SK-N-SH (cell line): ENCODE measurements around the gene OR2T8. TPM values are rescaled to one million over a fixed set of nuclear protein-coding genes. Genes with fewer than 3 reads are reported as not detected.

Source experiments
- CTCF ChIA-PET: fragments of 300-600, 350-600 bp; formaldehyde crosslinking; extraction: SDS; loops from one replicate; lab custom pipeline; 2021; lab: Yijun Ruan, JAX
- POLR2A ChIA-PET: fragments of 350-600 bp; sonication (Branson Sonifier 250); formaldehyde crosslinking; extraction: SDS; loops from one replicate; lab custom pipeline; 2020; ENCODE audit warnings: antibody characterized with exemption, inconsistent platforms; lab: Yijun Ruan, JAX
- DNase-seq: peaks from one replicate; pipeline ENCODE4 v3.0.0; 2012
- H2AFZ ChIP-seq: fragments of 200-600 bp; sonication (generic); 2 replicates; pipeline ENCODE4 v1.8.1; 2016; ENCODE audit warnings: antibody characterized with exemption, mild to moderate bottlenecking, low read depth
- H3F3A ChIP-seq: fragments of 200-600 bp; sonication (generic); replicated peaks from 2 replicates; pipeline ENCODE3; 2016; ENCODE audit warnings: antibody characterized with exemption, mild to moderate bottlenecking; ENCODE audit not compliant: insufficient read depth
- H3K27ac ChIP-seq, 2 experiments: fragments of 200-500 bp in 1 of 2; fragments of 200-600 bp in 1 of 2; sonication (Bioruptor generic) in 1 of 2; sonication (generic), shearing (Covaris generic) in 1 of 2; 2 replicates each; pipeline versions ENCODE4 v1.5.1 to v1.6.1; 2014 to 2016; ENCODE audit warnings: low read depth in 2 of 2, inconsistent platforms in 1 of 2, low read length in 1 of 2, mild to moderate bottlenecking in 1 of 2, mixed read lengths in 1 of 2
- H3K27me3 ChIP-seq: fragments of 200-600 bp; sonication (generic), shearing (Covaris generic); 2 replicates; pipeline ENCODE4 v1.6.1; 2016; ENCODE audit warnings: mixed run types; ENCODE audit not compliant: insufficient read depth
- H3K36me3 ChIP-seq, 2 experiments: fragments of 200-500 bp in 1 of 2; fragments of 200-600 bp in 1 of 2; sonication (Bioruptor generic) in 1 of 2; sonication (generic) in 1 of 2; replicated peaks in 1 of 2; 2 replicates each; pipeline versions ENCODE3 to v1.5.1; 2014 to 2016; ENCODE audit warnings: low read length in 1 of 2, mild to moderate bottlenecking in 1 of 2; ENCODE audit not compliant: insufficient read depth in 2 of 2, control insufficient read depth in 1 of 2
- H3K4me1 ChIP-seq, 2 experiments: fragments of 200-500 bp in 1 of 2; fragments of 200-600 bp in 1 of 2; sonication (Bioruptor generic) in 1 of 2; sonication (generic), shearing (Covaris generic) in 1 of 2; 2 replicates each; pipeline versions ENCODE4 v1.5.1 to v1.6.1; 2014 to 2016; ENCODE audit warnings: low read depth in 1 of 2, low read length in 1 of 2, mixed run types in 1 of 2; ENCODE audit not compliant: insufficient read depth in 2 of 2, control insufficient read depth in 1 of 2
- H3K4me2 ChIP-seq: fragments of 200-600 bp; sonication (generic), shearing (Covaris generic); 2 replicates; pipeline ENCODE4 v1.6.1; 2017; ENCODE audit warnings: mixed run types
- H3K4me3 ChIP-seq, 2 experiments: fragments of 200-500 bp in 1 of 2; fragments of 200-600 bp in 1 of 2; sonication (Bioruptor generic) in 1 of 2; sonication (generic), shearing (Covaris generic) in 1 of 2; 2 replicates each; pipeline versions ENCODE4 v1.5.1 to v1.8.1; 2014 to 2016; ENCODE audit warnings: low read depth in 2 of 2, inconsistent platforms in 1 of 2, low read length in 1 of 2, mild to moderate bottlenecking in 1 of 2, mixed read lengths in 1 of 2, moderate library complexity in 1 of 2
- H3K79me2 ChIP-seq: fragments of 200-600 bp; sonication (generic); 2 replicates; pipeline ENCODE4 v1.8.1; 2017; ENCODE audit warnings: mild to moderate bottlenecking; ENCODE audit not compliant: insufficient read depth
- H3K9ac ChIP-seq: fragments of 200-600 bp; sonication (generic); 2 replicates; pipeline ENCODE4 v1.6.1; 2017; ENCODE audit warnings: mixed run types
- H3K9me2 ChIP-seq: fragments of 200-600 bp; sonication (generic); 2 replicates; pipeline ENCODE4 v1.6.1; 2017; ENCODE audit warnings: mixed run types
- H3K9me3 ChIP-seq: fragments of 200-600 bp; sonication (generic); 2 replicates; pipeline ENCODE4 v1.6.1; 2017; ENCODE audit warnings: mixed run types, mild to moderate bottlenecking, moderate library complexity
- H4K20me1 ChIP-seq: fragments of 200-600 bp; sonication (generic); 2 replicates; pipeline ENCODE4 v1.6.1; 2017; ENCODE audit warnings: mild to moderate bottlenecking, mixed run types; ENCODE audit not compliant: insufficient read depth
- EP300 ChIP-seq, 2 experiments: IDR thresholded peaks; 2 replicates each; pipeline versions ENCODE4 v1.4.0 to v1.6.1; 2012; ENCODE audit warnings: borderline replicate concordance in 1 of 2, low read depth in 1 of 2, low read length in 1 of 2
- FOXM1 ChIP-seq: IDR thresholded peaks from 2 replicates; pipeline ENCODE4 v1.4.0; 2012; ENCODE audit warnings: low read depth, mild to moderate bottlenecking
- MEF2A ChIP-seq: IDR thresholded peaks from 2 replicates; pipeline ENCODE4 v1.4.0; 2012; ENCODE audit warnings: low read depth, borderline replicate concordance
- RCOR1 ChIP-seq: fragments of 150-350 bp; IDR thresholded peaks from 2 replicates; pipeline ENCODE4 v1.6.1; 2017; ENCODE audit warnings: antibody characterized with exemption, low read length
- SIN3A ChIP-seq: IDR thresholded peaks from 2 replicates; pipeline ENCODE4 v1.6.1; 2012; ENCODE audit warnings: low read depth, mild to moderate bottlenecking, low read length, moderate library complexity, borderline replicate concordance
- TEAD4 ChIP-seq: IDR thresholded peaks from 2 replicates; pipeline ENCODE4 v1.4.0; 2012; ENCODE audit warnings: mild to moderate bottlenecking, borderline replicate concordance; ENCODE audit not compliant: insufficient read depth
- WGBS: methylation state at CpG from one replicate; pipeline ENCODE4 v1.1.6; 2017; ENCODE audit warnings: low lambda C conversion rate; 5-methylcytosine and 5-hydroxymethylcytosine counted together
- polyA plus RNA-seq, 3 experiments: library from polyadenylated mRNA; depleted of rRNA; stranded (reverse); fragments of >200 nt; gene quantifications; 2 replicates each; pipeline ENCODE4 v1.2.3, GENCODE V29; 2012
- TF ChIP-seq, protein P1 (sequence below): fragments of 200-600 bp; sonication (generic); IDR thresholded peaks from 2 replicates; pipeline ENCODE4 v1.6.1; 2017; ENCODE audit warnings: antibody characterized with exemption, mild to moderate bottlenecking, moderate library complexity
- TF ChIP-seq, protein P2 (sequence below): IDR thresholded peaks from 2 replicates; pipeline ENCODE4 v1.4.0; 2012; ENCODE audit warnings: low read depth
- TF ChIP-seq, protein P3 (sequence below): fragments of 150-350 bp; IDR thresholded peaks from 2 replicates; pipeline ENCODE4 v1.6.1; 2016; ENCODE audit warnings: mild to moderate bottlenecking, low read depth, low read length
- TF ChIP-seq, protein P4 (sequence below): fragments of 150-350 bp; IDR thresholded peaks from 2 replicates; pipeline ENCODE4 v1.6.1; 2017; ENCODE audit warnings: antibody characterized with exemption, low read length, low read depth, borderline replicate concordance

Gene OR2T8
- polyA plus RNA-seq, 1 of the 3 experiments (the other 2 are of a cell fraction) = not detected

DNA sequence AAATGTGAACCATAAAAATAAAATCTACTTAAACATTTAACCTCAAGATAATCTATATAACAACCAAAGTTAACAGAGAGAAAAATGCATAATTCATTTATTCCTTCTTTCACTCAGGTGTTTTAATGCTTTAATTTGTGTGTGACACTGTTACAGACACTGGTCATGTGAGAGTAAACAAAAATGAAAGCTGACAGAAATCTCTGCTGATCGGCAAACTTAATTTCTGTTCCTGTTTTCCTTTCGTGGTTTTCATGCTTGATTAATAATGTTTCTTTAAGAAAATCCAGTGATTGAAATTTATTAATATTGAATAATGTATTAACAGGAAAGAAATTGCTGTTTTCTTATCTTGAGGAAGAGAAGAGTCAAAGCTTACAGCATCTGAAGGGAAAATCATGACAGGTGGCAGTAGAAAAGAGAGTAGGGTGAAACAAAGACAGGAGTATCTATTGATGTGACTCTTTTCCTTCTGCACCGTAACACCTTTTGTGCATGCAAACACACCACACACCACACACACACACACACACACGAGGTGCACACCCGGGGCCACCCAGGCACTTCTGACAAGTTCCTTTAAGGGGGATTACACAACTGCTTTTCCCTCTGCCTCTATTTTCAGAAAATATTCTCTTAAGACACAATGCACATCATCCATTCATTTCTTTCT, 46.6 kb downstream of the OR2T8 start:
- CTCF ChIA-PET = no interaction called here

More for the DNA sequence above, 46.6 kb downstream of the OR2T8 start:
- H3K9me3 ChIP-seq = no peaks in the 10 kb centered on the region
- no peak overlapping the region for H3K9ac ChIP-seq
- no peaks in the 10 kb centered on the region for H3K9me2 ChIP-seq
- no peaks in the 10 kb centered on the region for H3K36me3 ChIP-seq
- H3K4me1 ChIP-seq = no peaks in the 10 kb centered on the region
- 4% methylated on average over 5 of the region's 5 CpGs for WGBS
- TF ChIP-seq, protein P1, sequence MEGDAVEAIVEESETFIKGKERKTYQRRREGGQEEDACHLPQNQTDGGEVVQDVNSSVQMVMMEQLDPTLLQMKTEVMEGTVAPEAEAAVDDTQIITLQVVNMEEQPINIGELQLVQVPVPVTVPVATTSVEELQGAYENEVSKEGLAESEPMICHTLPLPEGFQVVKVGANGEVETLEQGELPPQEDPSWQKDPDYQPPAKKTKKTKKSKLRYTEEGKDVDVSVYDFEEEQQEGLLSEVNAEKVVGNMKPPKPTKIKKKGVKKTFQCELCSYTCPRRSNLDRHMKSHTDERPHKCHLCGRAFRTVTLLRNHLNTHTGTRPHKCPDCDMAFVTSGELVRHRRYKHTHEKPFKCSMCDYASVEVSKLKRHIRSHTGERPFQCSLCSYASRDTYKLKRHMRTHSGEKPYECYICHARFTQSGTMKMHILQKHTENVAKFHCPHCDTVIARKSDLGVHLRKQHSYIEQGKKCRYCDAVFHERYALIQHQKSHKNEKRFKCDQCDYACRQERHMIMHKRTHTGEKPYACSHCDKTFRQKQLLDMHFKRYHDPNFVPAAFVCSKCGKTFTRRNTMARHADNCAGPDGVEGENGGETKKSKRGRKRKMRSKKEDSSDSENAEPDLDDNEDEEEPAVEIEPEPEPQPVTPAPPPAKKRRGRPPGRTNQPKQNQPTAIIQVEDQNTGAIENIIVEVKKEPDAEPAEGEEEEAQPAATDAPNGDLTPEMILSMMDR = no peak
- TF ChIP-seq TEAD4 = no peak
- TF ChIP-seq, protein P2, sequence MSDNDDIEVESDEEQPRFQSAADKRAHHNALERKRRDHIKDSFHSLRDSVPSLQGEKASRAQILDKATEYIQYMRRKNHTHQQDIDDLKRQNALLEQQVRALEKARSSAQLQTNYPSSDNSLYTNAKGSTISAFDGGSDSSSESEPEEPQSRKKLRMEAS = no peak
- no peak for TF ChIP-seq MEF2A
- TF ChIP-seq, protein P3, sequence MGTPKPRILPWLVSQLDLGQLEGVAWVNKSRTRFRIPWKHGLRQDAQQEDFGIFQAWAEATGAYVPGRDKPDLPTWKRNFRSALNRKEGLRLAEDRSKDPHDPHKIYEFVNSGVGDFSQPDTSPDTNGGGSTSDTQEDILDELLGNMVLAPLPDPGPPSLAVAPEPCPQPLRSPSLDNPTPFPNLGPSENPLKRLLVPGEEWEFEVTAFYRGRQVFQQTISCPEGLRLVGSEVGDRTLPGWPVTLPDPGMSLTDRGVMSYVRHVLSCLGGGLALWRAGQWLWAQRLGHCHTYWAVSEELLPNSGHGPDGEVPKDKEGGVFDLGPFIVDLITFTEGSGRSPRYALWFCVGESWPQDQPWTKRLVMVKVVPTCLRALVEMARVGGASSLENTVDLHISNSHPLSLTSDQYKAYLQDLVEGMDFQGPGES = no peak
- TF ChIP-seq, protein P4, sequence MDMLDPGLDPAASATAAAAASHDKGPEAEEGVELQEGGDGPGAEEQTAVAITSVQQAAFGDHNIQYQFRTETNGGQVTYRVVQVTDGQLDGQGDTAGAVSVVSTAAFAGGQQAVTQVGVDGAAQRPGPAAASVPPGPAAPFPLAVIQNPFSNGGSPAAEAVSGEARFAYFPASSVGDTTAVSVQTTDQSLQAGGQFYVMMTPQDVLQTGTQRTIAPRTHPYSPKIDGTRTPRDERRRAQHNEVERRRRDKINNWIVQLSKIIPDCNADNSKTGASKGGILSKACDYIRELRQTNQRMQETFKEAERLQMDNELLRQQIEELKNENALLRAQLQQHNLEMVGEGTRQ = no peak
- no peak for TF ChIP-seq EP300 (IDR thresholded peaks at IDR 0.05; ENCODE audit: borderline replicate concordance in 1 of 2, low read depth in 1 of 2, low read length in 1 of 2)
- no peak for TF ChIP-seq FOXM1
- TF ChIP-seq RCOR1 = no peak
- TF ChIP-seq SIN3A = no peak
- no peaks in the 10 kb centered on the region for H3K27me3 ChIP-seq
- no peaks in the 10 kb centered on the region for H4K20me1 ChIP-seq
- no peaks in the 10 kb centered on the region for H3K79me2 ChIP-seq
- no peak overlapping the region for H2AFZ ChIP-seq
- no peaks in the 10 kb centered on the region for H3F3A ChIP-seq
- no peak overlapping the region for H3K27ac ChIP-seq
- no peak for DNase-seq
- no peak overlapping the region for H3K4me3 ChIP-seq
- H3K4me2 ChIP-seq = no peak overlapping the region
- POLR2A ChIA-PET = no interaction called here

Other genes with a start within 250 kb of the OR2T8 start
- gene OR13G1, start 240.5 kb upstream of the OR2T8 start, polyA plus RNA-seq (2012; rRNA removed) = not detected in 2 replicates
- not detected in 2 replicates for gene OR6F1, start 203.6 kb upstream of the OR2T8 start, polyA plus RNA-seq (2012; rRNA removed)
- not detected in 2 replicates for gene OR14K1, start 181.6 kb upstream of the OR2T8 start, polyA plus RNA-seq (2012; rRNA removed)
- not detected in 2 replicates for gene OR14A2, start 172.1 kb upstream of the OR2T8 start, polyA plus RNA-seq (2012; rRNA removed)
- not detected in 2 replicates for gene OR1C1, start 159.7 kb upstream of the OR2T8 start, polyA plus RNA-seq (2012; rRNA removed)
- gene OR14A16, start 96.1 kb upstream of the OR2T8 start, polyA plus RNA-seq (2012; rRNA removed) = not detected in 2 replicates
- gene OR11L1, start 78.4 kb upstream of the OR2T8 start, polyA plus RNA-seq (2012; rRNA removed) = not detected in 2 replicates
- gene TRIM58, start 63.1 kb upstream of the OR2T8 start, polyA plus RNA-seq (2012; rRNA removed) = 0.13 and 0.35 TPM in 2 replicates
- gene OR2W3, start 24.7 kb upstream of the OR2T8 start, polyA plus RNA-seq (2012; rRNA removed) = 0.13 TPM in 1 of 2 replicates, not detected in the other
- not detected in 2 replicates for gene OR2AJ1, start 4.6 kb downstream of the OR2T8 start, polyA plus RNA-seq (2012; rRNA removed)
- gene OR2L8, start 28.6 kb downstream of the OR2T8 start, polyA plus RNA-seq (2012; rRNA removed) = not detected in 2 replicates
- 0.06 TPM in 1 of 2 replicates, not detected in the other for gene OR2AK2, start 45.0 kb downstream of the OR2T8 start, polyA plus RNA-seq (2012; rRNA removed)
- not detected in 2 replicates for gene OR2L5, start 93.4 kb downstream of the OR2T8 start, polyA plus RNA-seq (2012; rRNA removed)
- 0.03 and 0.08 TPM in 2 replicates for gene OR2L2, start 109.8 kb downstream of the OR2T8 start, polyA plus RNA-seq (2012; rRNA removed)
- gene OR2L3, start 126.6 kb downstream of the OR2T8 start, polyA plus RNA-seq (2012; rRNA removed) = 0.02 and 0.03 TPM in 2 replicates
- gene OR2L13, start 174.9 kb downstream of the OR2T8 start, polyA plus RNA-seq (2012; rRNA removed) = 0.15 and 0.23 TPM in 2 replicates
- not detected in 2 replicates for gene OR2M5, start 224.9 kb downstream of the OR2T8 start, polyA plus RNA-seq (2012; rRNA removed)